Fibroblast of peridontal ligament (primary cell): Measurements from ENCODE around the gene RAPGEF3.

ENCODE experiments used
- DNase-seq: peaks from one replicate; pipeline ENCODE4 v3.0.0-alpha.2; 2010; ENCODE audit errors: extremely low read depth

The RAPGEF3 gene

DNA sequence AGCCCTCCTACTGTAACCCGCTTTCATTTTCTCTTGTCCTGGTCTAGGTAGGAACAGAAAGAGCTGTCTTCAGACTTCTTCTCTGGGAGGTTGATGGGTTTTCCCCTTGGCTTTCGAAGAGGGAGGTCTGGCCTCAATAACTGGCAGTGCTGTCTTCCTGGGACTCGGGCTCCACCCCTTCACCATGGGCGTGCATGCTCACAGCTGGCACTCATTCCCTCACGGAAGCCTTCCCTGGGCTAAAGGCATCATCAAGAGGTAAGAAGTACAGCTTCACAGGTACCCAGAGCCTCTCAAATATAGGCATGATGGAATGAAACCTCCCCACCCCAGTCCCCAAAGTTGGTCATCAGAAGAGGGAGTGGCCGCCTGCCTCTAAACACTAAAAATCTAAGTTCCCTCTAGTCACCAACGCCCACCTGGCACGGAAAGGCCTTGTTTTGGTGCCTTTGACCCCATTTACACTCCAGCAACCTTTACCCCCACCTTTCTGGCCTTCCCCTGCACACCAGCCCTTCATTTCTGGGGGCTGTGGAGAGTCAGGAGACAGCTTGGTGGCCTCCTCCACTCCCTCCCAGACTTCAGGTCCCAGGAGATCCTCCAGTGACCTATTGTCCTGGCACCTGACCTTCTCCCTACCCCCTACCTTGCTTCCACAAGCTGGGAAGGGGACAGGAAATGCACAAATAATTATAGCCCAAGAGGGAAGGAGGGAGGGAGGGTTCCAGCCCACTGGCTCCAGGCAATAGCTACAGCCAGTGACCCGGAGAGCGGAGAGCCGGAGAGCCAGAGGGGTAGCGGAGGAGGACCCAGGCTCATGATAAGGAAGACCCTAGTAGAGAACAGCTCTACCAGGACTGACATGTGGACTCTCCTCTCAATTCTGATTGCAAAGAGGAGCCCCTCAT, 2.8 kb downstream of the RAPGEF3 start:
- no peak for DNase-seq

DNA sequence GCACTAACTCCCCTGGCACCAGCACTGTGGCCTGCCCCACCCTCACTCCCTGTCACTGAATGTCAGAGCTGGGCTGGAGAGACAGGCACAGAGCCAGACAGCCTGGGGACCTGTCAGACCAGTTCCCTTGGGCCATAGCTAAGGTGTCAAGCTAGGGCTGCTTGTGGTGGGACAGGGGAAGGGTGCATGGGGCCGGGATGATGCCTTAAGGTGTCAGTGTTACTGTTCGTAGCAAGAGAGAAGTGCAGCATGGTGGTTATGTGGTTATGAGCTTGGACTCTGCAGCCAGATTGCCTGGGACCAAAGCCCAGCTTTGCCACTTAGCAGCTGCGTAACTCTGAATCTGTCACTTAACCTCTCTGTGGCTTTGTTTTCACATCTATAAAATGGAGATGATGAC, 3.8 kb downstream of the RAPGEF3 start:
- DNase-seq = no peak

DNA sequence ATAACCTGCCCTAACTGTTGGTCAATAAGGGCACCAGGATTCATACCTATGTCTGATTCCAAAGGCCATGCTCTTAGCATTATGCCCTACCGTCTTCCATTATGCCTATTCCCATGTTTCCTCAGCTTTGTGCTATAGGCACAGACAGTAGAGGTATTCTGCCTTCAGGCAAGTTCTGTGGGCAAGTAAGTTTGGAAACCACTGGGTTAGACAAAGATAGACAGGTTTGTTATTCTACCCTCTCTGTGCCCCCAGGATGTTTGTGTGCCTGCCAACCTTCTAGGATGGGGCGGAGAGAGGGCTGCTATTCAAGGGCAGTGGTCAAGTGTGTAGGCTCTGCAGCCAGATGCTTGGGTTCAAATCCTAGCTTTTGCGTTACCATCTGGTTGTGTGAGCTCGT, 4.6 kb downstream of the RAPGEF3 start:
- no peak for DNase-seq

DNA sequence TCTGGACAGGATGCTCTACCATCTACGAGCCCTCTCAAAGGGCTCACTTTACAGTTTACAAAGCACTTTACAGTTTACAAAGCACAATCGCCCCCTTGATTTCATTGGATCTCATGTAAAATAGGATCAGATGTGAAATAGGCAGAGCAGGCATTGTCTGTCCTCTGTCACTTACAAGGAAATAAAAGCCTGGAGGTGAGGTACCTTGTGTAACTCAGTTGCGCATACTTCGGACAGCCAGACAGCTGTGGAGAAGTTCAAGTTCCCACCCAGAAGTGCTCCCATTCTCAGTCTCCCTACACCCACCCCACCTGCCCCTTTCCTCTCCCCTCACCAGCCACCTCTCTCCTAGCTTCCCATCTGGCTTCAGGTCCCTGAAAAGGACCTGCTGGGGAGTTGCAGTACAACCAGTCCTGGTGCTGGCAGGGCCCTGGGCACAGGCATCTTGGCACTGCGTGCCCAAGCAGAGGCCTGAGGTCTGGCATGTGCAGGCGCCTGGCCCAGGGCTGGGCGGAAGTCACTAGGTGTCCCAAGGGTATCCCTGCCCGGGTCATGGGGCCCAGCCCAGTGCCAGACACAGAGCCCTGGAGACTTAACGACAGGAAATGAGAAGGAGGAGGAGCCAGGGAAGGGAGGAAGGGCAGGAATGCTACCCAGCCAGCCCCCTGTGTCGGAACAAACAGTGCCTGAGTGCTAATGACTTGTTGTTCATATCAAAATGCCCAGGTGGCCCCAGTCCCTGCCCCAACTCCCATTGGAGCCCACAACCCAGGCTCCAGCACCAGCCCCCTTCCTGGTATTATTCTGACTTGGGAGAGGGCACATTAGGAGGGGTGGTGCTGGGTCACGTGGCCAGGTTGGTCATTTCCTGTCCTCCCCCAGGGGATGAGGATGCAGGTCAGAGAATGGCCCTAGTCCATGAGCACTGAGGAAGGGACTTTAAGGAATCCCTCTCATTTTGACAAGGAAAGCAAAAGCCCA, 5.4 kb downstream of the RAPGEF3 start:
- DNase-seq = no peak

- peak; percentile 62 for DNase-seq
Measured at GRCh38 chr12:47752552-47752951, 6.1 kb downstream of the RAPGEF3 start.

DNA sequence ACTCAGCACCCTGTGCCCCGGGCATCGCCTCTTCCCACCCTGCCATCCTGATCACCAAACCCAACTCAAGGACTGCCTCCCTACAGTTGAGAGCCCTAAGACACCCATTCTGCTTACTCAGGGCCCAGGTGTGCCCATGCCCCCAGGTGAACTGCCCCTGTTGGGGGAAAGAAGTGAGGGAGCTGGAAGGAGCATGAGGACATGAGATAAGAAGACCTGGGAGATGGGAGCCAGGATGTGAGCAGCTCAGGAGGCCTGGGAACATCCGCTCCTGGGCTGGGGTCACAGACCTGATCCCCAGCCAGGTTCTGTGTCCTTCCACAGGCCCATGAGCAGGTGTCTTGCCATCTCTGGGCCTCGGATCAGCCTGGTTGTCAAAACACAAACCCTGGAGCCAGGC, 6.6 kb downstream of the RAPGEF3 start:
- DNase-seq = no peak

DNA sequence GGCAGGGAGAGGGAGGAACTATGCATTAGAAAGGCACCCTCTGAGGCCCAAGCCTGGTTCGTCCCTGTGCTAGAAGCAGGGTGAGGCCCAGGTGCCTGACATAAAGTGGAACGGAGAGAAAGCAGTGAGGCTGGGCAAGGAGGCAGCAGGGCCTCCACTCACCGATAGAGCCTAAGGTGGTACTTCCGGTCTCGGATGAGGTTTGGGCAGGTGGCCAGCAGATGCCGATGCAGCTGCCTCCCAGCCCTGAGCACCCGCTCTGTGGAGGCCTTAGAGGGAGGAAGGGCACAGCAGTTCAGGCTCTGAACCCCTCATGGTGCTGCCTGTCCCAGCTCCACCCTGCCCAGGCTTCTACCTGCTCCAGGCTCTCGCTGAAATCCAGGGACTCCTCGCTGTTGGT, 7.1 kb downstream of the RAPGEF3 start:
- no peak for DNase-seq

DNA sequence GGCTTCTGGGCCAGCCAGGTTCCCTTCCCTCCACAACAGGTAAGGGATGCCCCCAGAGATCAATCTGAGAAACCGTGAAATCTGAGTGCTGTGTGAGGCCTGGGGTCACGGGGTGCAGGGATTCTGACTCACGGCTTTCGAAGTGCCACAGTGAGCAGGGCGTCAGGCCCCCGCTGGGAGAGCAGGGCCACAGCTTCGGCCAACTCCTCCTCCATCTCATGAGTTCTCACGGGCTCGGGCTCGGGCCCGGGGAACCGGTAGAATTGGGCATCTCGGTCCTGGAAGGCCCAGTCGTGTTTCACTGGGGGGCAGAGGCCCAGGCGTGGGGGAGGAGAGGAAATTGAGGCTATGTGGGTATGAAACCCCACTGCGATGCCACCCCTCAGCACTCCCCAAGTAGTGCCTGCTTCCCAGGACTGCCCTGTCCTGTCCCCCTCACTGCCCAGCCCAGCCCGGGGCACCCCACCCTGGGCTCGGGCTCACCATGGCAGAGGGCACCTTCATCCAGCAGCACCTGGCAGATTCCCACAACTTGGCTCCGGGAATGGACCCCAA, 7.7 kb downstream of the RAPGEF3 start:
- DNase-seq = no peak

DNA sequence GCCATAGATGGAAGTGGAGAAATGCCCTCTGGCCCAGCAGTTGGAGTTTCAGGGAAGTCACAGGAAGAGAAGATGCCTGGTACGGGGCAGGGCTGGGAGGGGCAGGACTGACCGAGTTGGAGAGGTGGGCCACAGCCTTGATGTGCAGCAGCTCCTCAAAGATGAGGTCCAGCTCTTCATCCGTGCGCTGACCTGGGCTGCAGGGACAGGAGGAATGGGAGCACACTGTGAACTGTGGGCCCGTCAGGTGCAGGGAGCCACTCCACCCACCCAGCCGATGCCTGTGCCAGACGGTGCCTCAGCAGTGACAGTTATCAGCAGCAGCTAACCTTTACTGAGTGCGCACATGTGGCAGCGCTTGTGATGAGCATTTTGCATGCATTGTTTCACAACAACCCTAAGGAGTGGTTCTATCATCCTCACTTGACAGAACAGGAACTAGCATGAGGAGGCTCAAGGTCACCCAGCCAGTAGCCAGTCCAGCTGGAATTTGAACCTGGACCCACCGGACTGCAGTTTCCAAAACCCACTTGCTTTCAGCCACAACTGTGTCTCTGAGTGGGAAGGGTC, 8.4 kb downstream of the RAPGEF3 start:
- DNase-seq = no peak

GRCh38 chr12:47748899-47749298, 9.8 kb downstream of the RAPGEF3 start:
- no peak for DNase-seq

GRCh38 chr12:47748507-47748828, 10.2 kb downstream of the RAPGEF3 start:
- no peak for DNase-seq

GRCh38 chr12:47747596-47748506, 10.8 kb downstream of the RAPGEF3 start:
- DNase-seq = no peak

GRCh38 chr12:47747126-47747525, 11.6 kb downstream of the RAPGEF3 start:
- no peak for DNase-seq

- no peak for DNase-seq
Measured at GRCh38 chr12:47746523-47746922, 12.2 kb downstream of the RAPGEF3 start.

DNA sequence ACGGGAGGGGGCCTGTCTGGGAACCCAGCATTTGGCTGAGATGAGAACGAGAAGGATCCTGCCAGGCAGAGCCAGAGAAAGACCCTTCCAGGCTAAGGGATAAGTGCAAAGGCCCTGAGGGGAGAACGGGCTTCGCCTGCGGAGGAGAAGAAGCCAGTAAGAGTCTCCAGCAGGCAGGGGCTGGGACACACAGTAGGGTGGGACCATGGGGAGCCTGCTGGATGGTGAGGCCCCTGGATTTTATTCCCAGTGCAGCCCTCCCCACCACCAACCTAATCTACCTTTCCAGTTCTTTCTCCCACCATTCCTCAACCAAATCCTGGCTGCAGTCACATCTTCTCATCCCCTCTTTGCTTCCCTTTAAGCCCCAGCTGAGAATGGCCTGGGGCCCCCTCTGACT, 12.6 kb downstream of the RAPGEF3 start:
- no peak for DNase-seq

DNA sequence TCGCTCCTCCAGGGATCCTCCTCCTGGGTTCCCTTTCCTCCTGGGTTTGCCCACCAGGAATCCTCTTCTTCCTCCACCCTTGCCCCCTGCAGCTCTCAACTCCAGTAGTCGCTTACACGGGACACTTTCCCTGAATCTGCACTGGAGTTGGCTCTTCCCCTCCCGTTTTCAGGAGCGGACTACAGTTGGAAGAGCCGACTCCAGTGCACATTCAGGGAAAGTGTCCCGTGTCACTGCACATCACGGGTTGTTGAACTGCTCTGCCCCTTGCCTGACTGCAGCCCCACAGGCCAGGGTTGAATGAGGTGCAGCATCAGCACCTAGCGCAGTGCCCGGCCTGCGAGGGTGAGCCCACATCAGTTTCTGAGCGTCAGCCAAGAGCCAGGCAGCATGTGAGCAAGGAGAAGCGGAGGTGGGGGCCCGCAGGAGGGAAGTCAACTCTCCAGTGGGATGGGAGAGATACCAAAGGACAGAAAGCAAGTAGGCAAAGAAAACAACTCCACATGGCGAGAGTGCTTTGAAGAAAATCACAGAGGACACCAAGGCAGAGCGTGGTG, 13.1 kb downstream of the RAPGEF3 start:
- DNase-seq = no peak

GRCh38 chr12:47744778-47745436, 13.8 kb downstream of the RAPGEF3 start:
- DNase-seq = no peak

DNA sequence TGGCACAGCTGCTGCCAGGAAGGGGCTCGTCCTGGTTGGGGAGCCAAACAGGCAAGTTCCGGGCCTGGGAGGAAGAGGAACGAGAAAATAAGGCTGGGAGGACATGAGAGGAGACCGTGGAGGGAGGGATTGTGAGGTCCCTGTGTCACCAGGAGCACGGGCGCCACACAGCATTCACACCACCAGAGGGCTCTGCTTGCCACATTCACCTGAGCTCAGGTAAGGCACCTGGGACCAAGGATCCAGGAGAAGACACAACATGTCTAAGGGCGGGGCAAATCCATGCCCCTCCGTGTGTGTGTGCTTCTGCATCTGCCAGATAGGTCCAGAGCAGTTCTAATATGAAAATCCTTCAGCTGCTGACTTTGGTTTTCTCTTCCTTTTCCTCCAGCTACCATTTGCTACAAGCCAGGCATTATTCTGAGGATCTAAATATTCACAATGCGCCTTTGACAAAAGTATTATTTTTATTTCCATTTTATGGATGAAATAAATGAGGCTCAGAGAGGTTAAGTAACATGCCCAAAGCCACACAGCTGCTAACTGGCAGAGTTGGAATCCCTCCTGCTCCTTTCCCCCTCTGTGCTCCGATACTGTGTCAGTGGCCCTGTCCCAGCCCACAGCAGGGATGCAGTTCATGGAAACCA, 14.6 kb downstream of the RAPGEF3 start:
- DNase-seq = no peak

DNA sequence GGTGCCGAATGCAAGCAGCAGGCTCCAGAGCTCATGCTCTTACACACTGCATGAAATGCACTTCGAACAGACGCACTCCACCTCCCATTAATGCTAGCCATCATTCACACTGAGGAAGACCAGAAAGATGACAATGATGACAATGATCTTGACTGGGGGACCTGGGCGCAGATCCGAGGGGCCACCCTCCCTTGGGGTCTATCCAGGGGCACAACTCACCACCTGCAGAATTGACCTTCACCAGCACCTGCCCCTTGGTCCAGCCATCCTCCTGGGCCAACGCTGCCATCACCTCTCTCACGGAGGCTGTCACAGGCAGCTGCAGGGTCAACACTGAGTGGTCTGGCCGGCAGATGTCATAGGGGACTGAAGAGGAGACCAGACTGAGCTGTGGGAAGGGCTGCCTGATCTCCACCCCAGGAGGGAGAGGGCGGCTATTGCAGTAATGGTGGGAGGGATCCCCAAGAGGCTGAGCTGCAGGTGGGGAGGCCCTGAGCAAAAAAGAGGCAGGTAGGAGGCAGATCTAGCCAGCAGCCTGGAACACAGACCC, 15.3 kb downstream of the RAPGEF3 start:
- no peak for DNase-seq
